SJSA1 (cell line): Measurements from ENCODE around the gene ZNF582. TPM values are rescaled to one million over a fixed set of nuclear protein-coding genes. Genes with fewer than 3 reads are reported as not detected.
A peak's percentile ranks its signal among the peaks of the same experiment; 100 is the strongest.

Experiments used
- DNase-seq, 2 experiments: peaks; one replicate each; pipeline ENCODE4 v3.0.0-alpha.2; 2015 to 2020; ENCODE audit warnings: low spot score in 2 of 2, low read depth in 1 of 2
- H3K27ac ChIP-seq: fragments of 250-450 bp; sonication (Bioruptor Pico); 2 replicates; pipeline ENCODE4 v1.5.1; 2020; ENCODE audit warnings: mild to moderate bottlenecking, moderate library complexity
- H3K27me3 ChIP-seq: fragments of 250-450 bp; sonication (Bioruptor Pico); replicated peaks from 2 replicates; pipeline ENCODE4 v1.5.1; 2020; ENCODE audit warnings: mild to moderate bottlenecking, moderate library complexity
- H3K36me3 ChIP-seq: fragments of 250-450 bp; sonication (Bioruptor Pico); 2 replicates; pipeline ENCODE4 v1.5.1; 2020; ENCODE audit warnings: mild to moderate bottlenecking
- H3K4me1 ChIP-seq: fragments of 250-450 bp; sonication (Bioruptor Pico); replicated peaks from 2 replicates; pipeline ENCODE4 v1.6.1; 2021; ENCODE audit warnings: mild to moderate bottlenecking
- H3K4me3 ChIP-seq: fragments of 250-450 bp; sonication (Bioruptor Pico); 2 replicates; pipeline ENCODE4 v1.5.1; 2020; ENCODE audit warnings: mild to moderate bottlenecking
- H3K9me3 ChIP-seq: fragments of 250-450 bp; sonication (Bioruptor Pico); replicated peaks from 2 replicates; pipeline ENCODE4 v1.5.1; 2020; ENCODE audit warnings: mild to moderate bottlenecking
- total RNA-seq: library from RNA; depleted of rRNA; stranded (reverse); fragments of >200 nt; shearing (Covaris generic); gene quantifications from 2 replicates; pipeline ENCODE4 v1.2.3, GENCODE V29; 2014

The ZNF582 gene
- total RNA-seq, 1 experiment from 2014 or later, result 0.87 TPM

DNA sequence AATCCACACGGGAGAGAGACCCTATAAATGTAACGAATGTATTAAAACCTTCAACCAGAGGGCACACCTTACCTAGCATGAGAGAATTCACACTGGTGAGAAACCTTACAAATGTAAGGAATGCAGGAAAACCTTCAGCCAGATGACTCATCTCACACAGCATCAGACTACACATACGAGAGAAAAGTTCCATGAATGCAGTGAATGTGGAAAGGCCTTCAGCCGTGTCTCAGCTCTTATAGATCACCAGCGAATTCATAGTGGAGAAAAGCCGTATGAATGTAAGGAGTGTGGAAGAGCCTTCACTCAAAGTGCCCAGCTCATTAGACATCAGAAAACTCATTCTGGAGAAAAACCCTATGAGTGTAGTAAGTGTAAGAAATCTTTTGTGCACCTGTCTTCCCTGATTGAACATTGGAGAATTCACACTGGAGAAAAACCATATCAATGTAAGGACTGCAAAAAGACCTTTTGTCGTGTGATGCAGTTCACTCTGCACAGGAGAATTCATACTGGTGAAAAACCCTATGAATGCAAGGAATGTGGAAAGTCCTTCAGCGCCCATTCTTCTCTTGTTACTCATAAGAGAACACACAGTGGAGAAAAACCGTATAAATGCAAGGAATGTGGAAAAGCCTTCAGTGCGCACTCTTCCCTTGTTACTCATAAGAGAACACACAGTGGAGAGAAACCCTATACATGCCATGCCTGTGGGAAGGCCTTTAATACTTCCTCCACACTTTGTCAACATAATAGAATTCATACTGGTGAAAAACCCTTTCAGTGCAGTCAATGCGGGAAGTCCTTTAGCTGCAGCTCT lies 16.0 kb downstream of the ZNF582 start:
- Histone ChIP-seq H3K27ac (no peak overlapping the region), H3K4me3 (no peak overlapping the region), H3K36me3 (no peaks in the 10 kb centered on the region), H3K27me3 (no peaks in the 10 kb centered on the region), H3K9me3 (peaks cover 15% of the 10 kb centered on the region), H3K4me1 (no peaks in the 10 kb centered on the region)
- DNase-seq, result no peak

DNA sequence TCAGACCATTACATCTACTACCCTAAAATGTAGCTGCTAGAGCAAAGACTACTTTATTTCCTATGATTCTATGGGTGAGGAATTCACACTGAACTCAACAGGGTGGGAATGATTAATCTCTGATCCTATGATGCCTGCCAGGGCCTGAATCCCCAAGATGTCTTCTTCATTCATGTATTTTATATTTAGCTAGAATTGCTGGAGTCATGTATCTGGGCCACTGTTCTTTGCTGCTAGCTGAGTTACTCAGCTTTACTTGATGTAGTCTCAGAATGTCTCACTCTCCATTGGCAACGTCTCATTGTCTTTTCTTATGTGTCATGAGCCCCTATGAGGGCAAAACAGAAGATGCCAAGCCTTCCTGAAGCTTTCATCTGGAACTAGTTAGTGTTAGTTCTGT lies 21.1 kb downstream of the ZNF582 start:
- H3K4me1 ChIP-seq, result no peaks in the 10 kb centered on the region
- no peaks in the 10 kb centered on the region for H3K36me3 ChIP-seq
- no peaks in the 10 kb centered on the region for H3K27me3 ChIP-seq
- no peak overlapping the region for H3K27ac ChIP-seq
- H3K9me3 ChIP-seq, result peaks cover 32% of the 10 kb centered on the region
- no peak overlapping the region for H3K4me3 ChIP-seq
- no peak for DNase-seq

DNA sequence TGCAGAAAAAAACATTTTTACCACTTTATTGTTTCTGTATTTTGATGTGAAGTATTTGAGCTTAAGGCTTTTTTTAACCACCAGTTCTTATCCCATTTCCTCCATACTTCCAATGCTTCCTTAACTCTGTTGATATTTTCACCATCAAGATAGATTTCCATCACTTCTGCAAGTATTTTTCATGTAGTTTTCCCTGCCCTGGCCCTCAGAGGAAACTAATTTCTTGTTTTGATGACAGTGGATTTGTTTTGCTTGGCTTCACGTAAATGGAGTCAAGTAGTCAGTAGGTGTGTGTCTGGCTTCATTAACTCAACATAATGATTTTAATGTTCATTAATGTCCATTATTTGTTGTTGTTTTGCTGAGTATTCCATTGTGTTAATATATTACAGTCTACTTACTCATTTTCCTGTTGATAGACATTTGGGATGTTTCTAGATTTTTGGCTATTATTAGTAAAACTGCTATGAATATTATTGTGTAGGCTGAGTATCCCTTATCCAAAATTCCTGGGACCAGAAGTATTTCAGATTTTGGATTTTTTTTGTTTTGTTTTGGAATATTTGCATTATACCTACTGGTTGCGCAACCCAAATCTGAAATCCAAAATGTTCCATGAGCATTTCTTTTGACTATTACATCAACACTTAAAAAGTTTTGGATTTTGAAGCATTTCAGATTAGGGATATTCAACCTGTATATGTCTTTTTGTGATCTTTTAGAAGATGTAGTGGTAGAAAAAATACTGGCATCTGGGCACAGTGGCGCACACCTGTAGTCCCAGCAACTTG lies 23.3 kb downstream of the ZNF582 start:
- no peaks in the 10 kb centered on the region for H3K36me3 ChIP-seq
- H3K4me3 ChIP-seq, result no peak overlapping the region
- H3K4me1 ChIP-seq, result no peaks in the 10 kb centered on the region
- no peak overlapping the region for H3K27ac ChIP-seq
- H3K27me3 ChIP-seq, result no peaks in the 10 kb centered on the region
- no peak for DNase-seq
- peaks cover 24% of the 10 kb centered on the region for H3K9me3 ChIP-seq

DNA sequence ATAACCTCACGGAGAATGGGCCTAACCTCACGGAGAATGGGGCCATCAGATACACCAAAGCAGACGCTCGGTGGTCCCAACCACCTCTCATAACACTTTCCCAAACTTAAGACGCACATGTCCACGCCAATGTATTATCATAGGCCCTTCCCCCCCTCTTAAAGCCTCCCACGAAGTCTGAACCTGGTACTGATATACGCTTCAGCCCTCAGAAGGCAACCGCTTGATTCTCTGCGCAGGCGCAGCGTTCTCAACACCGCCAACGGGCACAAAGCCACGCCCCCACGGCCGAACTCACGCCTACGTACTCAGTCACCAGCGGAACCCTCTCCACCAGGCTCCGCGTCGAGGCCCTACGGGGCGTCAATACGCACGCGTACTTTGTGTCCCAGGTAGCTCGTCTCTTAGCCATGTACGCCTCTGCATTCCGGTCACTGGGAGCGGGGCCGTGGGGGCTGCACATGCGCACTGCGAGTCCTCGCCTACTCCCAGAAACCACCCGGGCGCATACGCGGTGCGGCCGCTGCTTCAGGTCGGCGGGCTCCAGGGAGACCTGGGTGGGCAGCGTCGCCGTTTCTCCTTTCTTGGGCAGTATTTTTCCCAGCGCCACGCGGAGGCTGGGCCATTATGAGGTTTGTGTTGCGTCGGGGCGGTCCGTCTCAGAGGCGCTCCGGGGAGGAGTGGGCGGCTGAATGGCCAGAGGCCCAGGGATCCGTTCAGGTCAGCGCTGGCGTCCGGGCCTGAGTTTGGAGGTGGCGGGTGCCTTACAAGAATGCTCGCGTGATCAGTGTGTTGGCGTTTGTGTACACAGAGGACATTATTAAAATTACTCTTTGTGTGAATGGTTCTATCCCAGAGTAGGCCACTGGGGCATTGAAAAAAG lies 25.3 kb downstream of the ZNF582 start:
- peak; percentile 26 to 44 for DNase-seq
- Histone ChIP-seq H3K4me3 (peak overlapping the region; percentile 30), H3K36me3 (no peaks in the 10 kb centered on the region), H3K9me3 (peaks cover 25% of the 10 kb centered on the region), H3K27me3 (no peaks in the 10 kb centered on the region), H3K27ac (no peak overlapping the region), H3K4me1 (no peaks in the 10 kb centered on the region)

DNA sequence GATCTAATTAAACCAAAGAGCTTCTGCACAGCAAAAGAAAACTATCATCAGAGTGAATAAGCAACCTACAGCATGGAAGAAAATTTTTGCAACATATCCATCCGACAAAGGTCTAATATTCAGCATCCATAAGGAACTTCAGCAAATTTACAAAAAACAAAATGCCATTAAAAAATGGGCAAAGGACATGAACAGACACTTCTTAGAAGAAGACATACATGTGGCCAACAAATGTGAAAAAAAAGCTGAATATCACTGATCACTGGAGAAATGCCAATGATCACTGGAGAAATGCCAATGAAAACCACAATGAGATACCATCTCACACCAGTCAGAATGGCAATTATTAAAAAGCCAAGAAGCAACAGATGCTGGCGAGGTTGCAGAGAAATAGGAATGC lies 32.5 kb downstream of the ZNF582 start:
- Histone ChIP-seq H3K27ac (no peak overlapping the region), H3K36me3 (no peaks in the 10 kb centered on the region), H3K9me3 (peaks cover 5% of the 10 kb centered on the region; the same call in 1 of the 2 replicates), H3K4me1 (no peaks in the 10 kb centered on the region), H3K27me3 (no peaks in the 10 kb centered on the region), H3K4me3 (no peak overlapping the region)
- DNase-seq, result no peak

DNA sequence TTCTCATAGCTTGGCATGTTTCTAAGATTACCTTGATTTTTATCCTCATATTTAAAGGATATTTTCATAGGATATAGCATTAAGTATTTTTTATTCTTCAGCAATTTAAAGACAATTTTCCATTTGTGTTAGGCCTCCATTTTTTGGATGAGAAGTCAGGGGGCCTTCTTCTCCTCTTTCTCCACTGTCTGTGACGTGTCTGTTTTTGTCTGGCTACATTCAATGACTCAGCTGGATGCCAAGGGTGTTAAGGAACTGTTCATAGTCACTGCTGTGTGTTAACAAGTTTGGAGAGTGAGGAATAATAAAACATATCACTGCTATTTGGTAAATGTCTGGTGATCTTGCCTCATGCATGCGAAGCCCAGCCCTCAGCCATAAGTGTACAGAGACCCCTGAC lies 36.4 kb downstream of the ZNF582 start:
- Histone ChIP-seq H3K27me3 (no peaks in the 10 kb centered on the region), H3K9me3 (no peaks in the 10 kb centered on the region; the same call in 1 of the 2 replicates)
- DNase-seq, result no peak

DNA sequence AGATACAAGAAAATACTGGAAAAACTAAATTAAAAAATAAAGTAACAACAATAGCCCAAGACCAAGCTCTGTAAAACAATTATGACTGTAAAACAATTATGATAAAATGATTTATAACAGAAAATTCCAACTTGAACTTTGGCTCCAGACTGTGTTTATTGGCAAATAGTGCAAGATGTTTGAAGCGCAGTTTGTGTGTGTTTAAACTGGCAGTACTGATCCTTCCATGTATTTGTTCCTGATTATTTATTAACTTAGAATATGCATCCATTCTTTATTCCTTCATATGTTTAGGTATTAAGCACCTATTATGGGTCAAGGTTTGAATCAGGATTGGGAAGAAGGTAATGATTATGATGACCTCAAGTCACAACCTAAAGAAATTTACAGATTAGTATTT lies 37.8 kb downstream of the ZNF582 start:
- no peak for DNase-seq
- Histone ChIP-seq H3K9me3 (no peaks in the 10 kb centered on the region; the same call in 1 of the 2 replicates), H3K4me3 (no peak overlapping the region), H3K36me3 (no peaks in the 10 kb centered on the region), H3K27me3 (no peaks in the 10 kb centered on the region), H3K27ac (no peak overlapping the region), H3K4me1 (no peaks in the 10 kb centered on the region)

More for the DNA sequence above, 36.4 kb downstream of the ZNF582 start:
- H3K4me3 ChIP-seq, result no peak overlapping the region
- no peaks in the 10 kb centered on the region for H3K36me3 ChIP-seq
- H3K27ac ChIP-seq, result no peak overlapping the region
- H3K4me1 ChIP-seq, result no peaks in the 10 kb centered on the region

DNA sequence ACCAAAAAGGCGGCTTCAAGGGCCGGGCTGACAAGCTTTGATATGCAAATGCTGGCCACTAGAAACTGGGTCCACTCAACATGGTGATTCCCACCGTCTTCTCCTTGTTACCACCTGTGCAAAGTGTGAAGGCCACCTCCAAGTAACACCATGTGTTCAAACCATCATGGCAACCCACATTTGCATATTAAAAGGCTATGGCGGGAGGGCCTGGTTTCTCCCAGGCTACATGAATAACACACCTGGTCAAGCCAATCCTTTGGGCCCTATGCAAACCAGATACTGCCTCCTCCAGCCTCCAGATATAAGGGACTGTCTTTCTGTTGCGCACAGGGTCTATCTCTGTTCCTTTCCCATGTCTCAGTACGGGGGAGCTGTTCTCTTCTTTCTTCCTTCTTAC lies 42.1 kb downstream of the ZNF582 start:
- Histone ChIP-seq H3K27me3 (no peaks in the 10 kb centered on the region), H3K4me1 (no peaks in the 10 kb centered on the region), H3K36me3 (no peaks in the 10 kb centered on the region), H3K4me3 (no peak overlapping the region), H3K27ac (no peak overlapping the region), H3K9me3 (no peaks in the 10 kb centered on the region; the same call in 1 of the 2 replicates)
- no peak for DNase-seq

DNA sequence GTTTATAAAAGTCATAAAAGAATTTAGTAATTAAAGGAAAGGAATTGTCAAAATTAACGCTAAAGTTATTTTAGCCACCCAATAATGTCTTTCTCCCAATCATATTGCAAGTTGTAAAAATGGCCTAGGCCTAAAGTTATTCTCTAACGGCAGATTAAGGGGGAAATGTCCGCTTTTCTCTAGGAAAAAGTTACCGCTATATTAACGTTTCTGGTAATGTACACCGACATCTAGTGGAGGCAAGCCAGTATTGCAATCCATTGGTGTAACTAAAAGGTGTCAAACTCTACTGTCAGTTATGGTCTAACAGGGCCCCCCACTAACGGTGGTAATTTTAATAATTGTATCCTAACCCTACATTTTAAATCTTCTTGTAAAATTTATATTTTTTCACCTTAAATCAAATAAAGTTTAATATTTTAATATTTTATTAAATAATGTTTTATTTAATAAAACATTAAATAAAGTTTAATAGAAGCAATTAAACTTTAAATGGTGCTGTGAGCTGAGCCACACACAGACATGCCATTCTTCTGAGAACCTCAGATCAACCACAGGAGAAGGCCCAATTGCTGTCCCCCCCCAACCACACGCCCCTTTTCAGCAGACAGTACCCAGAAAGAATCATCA lies 42.8 kb downstream of the ZNF582 start:
- no peak for DNase-seq
- Histone ChIP-seq H3K4me1 (no peaks in the 10 kb centered on the region), H3K36me3 (no peaks in the 10 kb centered on the region)

DNA sequence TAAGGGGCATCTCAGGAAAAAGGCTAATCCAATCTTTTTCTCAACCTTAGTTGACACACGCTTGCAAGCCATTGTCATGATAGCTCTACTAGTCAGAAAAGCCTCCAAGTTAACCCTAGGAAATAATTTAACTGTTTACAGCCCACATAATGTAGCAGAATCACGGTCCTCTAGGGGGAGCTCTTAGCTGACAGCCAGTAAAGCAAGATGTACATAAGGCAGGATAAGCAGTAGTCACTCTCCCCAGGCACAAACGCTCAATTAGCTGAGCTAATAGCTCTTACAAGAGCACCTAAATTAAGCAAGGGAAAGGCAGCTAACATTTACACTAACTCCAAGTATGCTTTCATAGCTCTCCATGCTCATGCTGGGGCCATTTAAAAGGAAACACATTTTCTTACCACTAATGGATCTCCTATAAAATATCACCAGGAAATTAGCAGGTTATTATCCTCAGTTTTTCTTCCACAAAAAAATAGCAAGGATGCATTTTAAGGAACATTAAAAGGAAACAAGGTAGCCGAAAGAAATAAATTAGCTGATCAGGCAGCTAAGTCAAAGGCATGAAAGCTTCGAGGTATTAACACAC lies 45.0 kb downstream of the ZNF582 start:
- Histone ChIP-seq H3K4me3 (no peak overlapping the region), H3K9me3 (no peaks in the 10 kb centered on the region), H3K36me3 (no peaks in the 10 kb centered on the region), H3K4me1 (no peaks in the 10 kb centered on the region), H3K27me3 (no peaks in the 10 kb centered on the region), H3K27ac (no peak overlapping the region)
- DNase-seq, result no peak

More for the DNA sequence above, 42.8 kb downstream of the ZNF582 start:
- Histone ChIP-seq H3K27me3 (no peaks in the 10 kb centered on the region), H3K9me3 (no peaks in the 10 kb centered on the region; the same call in 1 of the 2 replicates), H3K27ac (no peak overlapping the region), H3K4me3 (no peak overlapping the region)

DNA sequence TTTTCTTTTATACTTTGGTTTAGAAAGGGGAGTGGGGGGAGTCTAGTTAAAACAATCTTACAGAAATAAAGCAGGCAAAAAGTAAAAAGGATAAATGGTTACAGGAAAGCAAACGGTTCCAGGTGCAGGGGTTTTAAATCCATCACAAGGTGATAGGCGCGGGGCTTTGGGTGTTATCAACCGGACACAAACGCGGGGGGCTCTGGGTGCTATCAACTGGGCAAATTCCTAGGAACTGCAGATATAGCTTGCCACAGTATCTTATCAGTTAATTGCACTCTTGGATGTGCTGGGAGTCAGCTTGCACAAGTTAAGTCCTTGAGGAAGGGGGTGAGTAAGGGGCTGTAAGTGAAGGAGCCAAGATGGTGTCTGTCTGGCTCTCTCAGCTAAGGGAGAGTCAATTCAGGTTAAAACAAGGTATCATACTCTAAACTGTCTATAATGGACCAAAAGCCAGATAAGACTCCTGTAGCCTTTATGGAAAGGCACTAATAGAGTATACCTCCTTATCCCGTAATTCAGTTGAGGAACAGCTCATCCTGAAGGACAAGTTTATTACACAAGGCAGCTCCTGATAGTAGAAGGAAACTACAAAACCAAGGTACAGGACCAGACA lies 46.1 kb downstream of the ZNF582 start:
- no peak for DNase-seq
- Histone ChIP-seq H3K27me3 (no peaks in the 10 kb centered on the region), H3K4me1 (no peaks in the 10 kb centered on the region), H3K9me3 (0 out of 2 replicates have a peak, but pooled peaks cover 4% of the 10 kb centered on the region), H3K27ac (no peak overlapping the region), H3K36me3 (no peaks in the 10 kb centered on the region), H3K4me3 (no peak overlapping the region)

DNA sequence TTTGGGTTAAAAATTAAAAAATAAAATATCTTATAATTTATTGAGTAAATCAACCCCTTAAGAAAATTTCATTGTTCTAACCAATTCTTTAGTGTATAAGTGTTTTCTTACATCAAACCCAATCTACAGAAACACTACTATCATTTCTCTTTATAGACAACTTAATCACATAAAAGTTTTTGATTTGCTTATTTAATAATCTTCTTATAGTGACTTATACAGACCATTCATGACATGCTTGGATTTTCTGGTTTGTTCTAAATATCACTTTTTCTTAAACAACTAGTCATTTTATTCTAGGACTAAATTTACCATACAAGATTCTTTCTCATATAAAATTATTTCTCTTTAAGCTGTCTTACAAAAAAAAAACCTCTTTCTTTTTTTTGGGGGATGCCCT lies 51.4 kb downstream of the ZNF582 start:
- Histone ChIP-seq H3K4me3 (no peak overlapping the region), H3K27me3 (no peaks in the 10 kb centered on the region), H3K27ac (no peak overlapping the region), H3K36me3 (no peaks in the 10 kb centered on the region), H3K4me1 (no peaks in the 10 kb centered on the region), H3K9me3 (0 out of 2 replicates have a peak, but pooled peaks cover 7% of the 10 kb centered on the region)
- no peak for DNase-seq
